HL-60 (cell line): ENCODE data around the gene RPUSD1.

ENCODE experiments used
- DNase-seq, 2 experiments: peaks; one replicate each; pipeline ENCODE4 v3.0.0-alpha.2; 2010 to 2020; ENCODE audit warnings: low read depth in 1 of 2, low spot score in 1 of 2
- H3K27ac ChIP-seq: fragments of 250-450 bp; sonication (Bioruptor Pico); replicated peaks from 2 replicates; pipeline ENCODE4 v1.5.1; 2020; ENCODE audit warnings: mild to moderate bottlenecking, moderate library complexity
- H3K27me3 ChIP-seq: fragments of 250-450 bp; sonication (Bioruptor Pico); 2 replicates; pipeline ENCODE4 v1.5.1; 2021; ENCODE audit warnings: mild to moderate bottlenecking, moderate library complexity; ENCODE audit not compliant: insufficient read depth, poor library complexity, severe bottlenecking
- H3K4me3 ChIP-seq: replicated peaks from 2 replicates; pipeline ENCODE4 v1.5.1; 2011; ENCODE audit warnings: mild to moderate bottlenecking, control low read depth, low read length; ENCODE audit not compliant: insufficient read depth
- CTCF ChIP-seq: IDR thresholded peaks from one replicate; pipeline ENCODE4 v1.5.1; 2011; ENCODE audit warnings: low read length, control low read depth, inconsistent platforms; ENCODE audit not compliant: insufficient read depth
- GABPA ChIP-seq: IDR thresholded peaks from 2 replicates; pipeline ENCODE4 v1.6.1; 2012; ENCODE audit warnings: low read depth
- POLR2AphosphoS5 ChIP-seq: IDR thresholded peaks from 2 replicates; pipeline ENCODE4 v1.6.1; 2012; ENCODE audit warnings: low read depth
- SPI1 ChIP-seq: IDR thresholded peaks from 2 replicates; pipeline ENCODE4 v1.6.1; 2012; ENCODE audit warnings: low read depth, mild to moderate bottlenecking, borderline replicate concordance
- TF ChIP-seq, protein P1 (sequence below): IDR thresholded peaks from 2 replicates; pipeline ENCODE4 v1.6.1; 2012; ENCODE audit warnings: low read depth; ENCODE audit not compliant: insufficient replicate concordance

Gene RPUSD1

DNA sequence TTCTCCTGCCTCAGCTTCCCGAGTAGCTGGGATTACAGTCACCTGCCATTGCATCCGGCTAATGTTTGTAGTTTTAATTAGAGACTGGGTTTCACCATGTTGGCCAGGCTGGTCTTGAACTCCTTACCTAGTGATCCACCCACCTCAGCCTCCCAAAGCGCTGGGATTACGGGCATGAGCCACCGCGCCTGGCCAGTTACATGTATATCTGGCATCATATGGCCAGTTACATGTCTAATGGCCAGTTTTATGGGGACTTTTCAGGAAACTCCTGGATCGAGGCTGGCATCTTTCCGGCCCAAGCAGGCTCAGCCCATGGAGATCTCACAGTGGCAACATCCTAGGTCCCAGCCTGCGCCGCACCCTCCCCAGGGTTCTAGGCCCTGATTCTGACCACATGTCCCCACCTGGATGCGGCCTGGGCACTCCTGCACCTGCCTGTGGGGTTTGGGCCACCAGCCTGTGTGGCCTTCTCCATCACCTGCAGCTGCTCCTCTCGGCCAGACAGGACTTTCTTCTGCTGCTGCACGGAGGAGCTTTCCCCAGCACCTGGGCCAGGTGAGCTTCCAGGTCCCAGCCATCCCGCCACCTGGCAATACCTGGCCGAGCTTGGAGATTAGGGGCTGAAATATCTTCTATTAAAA, 46.1 kb downstream of the RPUSD1 start:
- Histone ChIP-seq H3K27ac (no peak overlapping the region), H3K27me3 (no peaks in the 10 kb centered on the region), H3K4me3 (no peak overlapping the region)
- TF ChIP-seq CTCF: no peak
- TF ChIP-seq GABPA: no peak
- no peak for TF ChIP-seq POLR2AphosphoS5
- TF ChIP-seq, protein P1, sequence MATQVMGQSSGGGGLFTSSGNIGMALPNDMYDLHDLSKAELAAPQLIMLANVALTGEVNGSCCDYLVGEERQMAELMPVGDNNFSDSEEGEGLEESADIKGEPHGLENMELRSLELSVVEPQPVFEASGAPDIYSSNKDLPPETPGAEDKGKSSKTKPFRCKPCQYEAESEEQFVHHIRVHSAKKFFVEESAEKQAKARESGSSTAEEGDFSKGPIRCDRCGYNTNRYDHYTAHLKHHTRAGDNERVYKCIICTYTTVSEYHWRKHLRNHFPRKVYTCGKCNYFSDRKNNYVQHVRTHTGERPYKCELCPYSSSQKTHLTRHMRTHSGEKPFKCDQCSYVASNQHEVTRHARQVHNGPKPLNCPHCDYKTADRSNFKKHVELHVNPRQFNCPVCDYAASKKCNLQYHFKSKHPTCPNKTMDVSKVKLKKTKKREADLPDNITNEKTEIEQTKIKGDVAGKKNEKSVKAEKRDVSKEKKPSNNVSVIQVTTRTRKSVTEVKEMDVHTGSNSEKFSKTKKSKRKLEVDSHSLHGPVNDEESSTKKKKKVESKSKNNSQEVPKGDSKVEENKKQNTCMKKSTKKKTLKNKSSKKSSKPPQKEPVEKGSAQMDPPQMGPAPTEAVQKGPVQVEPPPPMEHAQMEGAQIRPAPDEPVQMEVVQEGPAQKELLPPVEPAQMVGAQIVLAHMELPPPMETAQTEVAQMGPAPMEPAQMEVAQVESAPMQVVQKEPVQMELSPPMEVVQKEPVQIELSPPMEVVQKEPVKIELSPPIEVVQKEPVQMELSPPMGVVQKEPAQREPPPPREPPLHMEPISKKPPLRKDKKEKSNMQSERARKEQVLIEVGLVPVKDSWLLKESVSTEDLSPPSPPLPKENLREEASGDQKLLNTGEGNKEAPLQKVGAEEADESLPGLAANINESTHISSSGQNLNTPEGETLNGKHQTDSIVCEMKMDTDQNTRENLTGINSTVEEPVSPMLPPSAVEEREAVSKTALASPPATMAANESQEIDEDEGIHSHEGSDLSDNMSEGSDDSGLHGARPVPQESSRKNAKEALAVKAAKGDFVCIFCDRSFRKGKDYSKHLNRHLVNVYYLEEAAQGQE: no peak
- TF ChIP-seq SPI1: no peak
- no peak for DNase-seq

GRCh38 chr16:740764-741505, 47.2 kb downstream of the RPUSD1 start, which contains the start of gene CIAO3:
Gene CIAO3, minus strand, starts transcription at chr16:740997. Its CDS starts 12 bp downstream, at chr16:740985.
- peak within 1 kb of the TSS; percentile 99 for H3K4me3 ChIP-seq
- TF ChIP-seq GABPA (no peak), CTCF (peak; percentile 86), SPI1 (no peak), POLR2AphosphoS5 (peak; percentile 99)
- TF ChIP-seq, protein P1: peak; percentile 35
- H3K27me3 ChIP-seq: no peaks in the 10 kb centered on the region
- peak within 1 kb of the TSS; percentile 73 for H3K27ac ChIP-seq
- peak; percentile 86 to 89 for DNase-seq

DNA sequence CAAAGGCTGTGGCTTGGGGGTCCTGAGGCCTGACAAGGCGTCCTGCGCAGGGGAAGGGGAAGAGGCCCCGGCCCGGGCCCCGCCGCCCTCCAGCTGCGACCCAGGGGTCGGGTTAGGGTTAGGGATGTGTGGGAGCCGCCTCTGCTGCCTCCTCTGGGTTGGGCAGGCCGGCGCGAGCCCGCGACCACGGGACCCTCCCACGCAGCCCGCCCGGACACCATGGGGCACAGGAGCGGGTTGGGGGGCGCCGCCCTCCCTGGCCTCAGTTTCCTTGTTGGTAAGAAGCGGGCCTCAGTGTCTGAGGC, 47.8 kb downstream of the RPUSD1 start:
- Histone ChIP-seq H3K27me3 (no peaks in the 10 kb centered on the region), H3K27ac (peak overlapping the region; percentile 73), H3K4me3 (peak overlapping the region; percentile 99)
- TF ChIP-seq GABPA (no peak), CTCF (no peak), SPI1 (no peak), POLR2AphosphoS5 (no peak)
- TF ChIP-seq, protein P1: no peak
- DNase-seq: no peak
